ENCODE measurements around the gene AKAP8. TPM values are rescaled to one million over a fixed set of nuclear protein-coding genes. Genes with fewer than 3 reads are reported as not detected.

Gene AKAP8
- total and polyA plus RNA-seq, 2 donors: 18.0 to 25.4 TPM

DNA sequence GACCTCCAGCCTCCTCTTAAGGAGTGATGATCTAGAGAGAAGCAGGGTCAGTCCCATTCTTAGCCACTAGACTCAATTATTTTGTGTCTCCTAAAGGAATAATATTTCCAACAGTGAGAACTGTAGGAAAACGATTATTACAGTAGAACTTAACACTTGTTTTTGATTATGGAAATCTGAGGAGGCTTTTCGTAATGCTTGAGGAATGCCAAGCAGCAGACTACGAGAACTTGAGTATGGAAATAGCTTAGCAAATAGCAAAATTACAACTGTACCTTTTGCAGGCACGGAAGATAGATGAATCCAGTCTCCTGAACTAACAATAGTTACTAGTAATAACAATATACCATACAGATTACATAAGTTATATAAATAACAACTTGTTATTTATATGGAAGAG, 59.5 kb downstream of the AKAP8 start:
- peaks cover 24 to 34% of the 10 kb centered on the region in 2 donors for H3K4me1 ChIP-seq (ENCODE audit: control insufficient read depth in 2 of 2, insufficient read depth in 2 of 2, low read length in 2 of 2)
- H3K9me3 ChIP-seq (ENCODE audit: control insufficient read depth in 2 of 2, insufficient read depth in 1 of 2, low read length in 1 of 2): no peaks in the 10 kb centered on the region
- peaks cover 2 to 3% of the 10 kb centered on the region in 2 donors for H3K36me3 ChIP-seq (ENCODE audit: control insufficient read depth in 2 of 2, insufficient read depth in 2 of 2, low read length in 1 of 2)
- H3K4me3 ChIP-seq (ENCODE audit: low read length in 2 of 2): no peak overlapping the region
- 91% methylated on average over 4 of the region's 4 CpGs for whole genome bisulfite sequencing
- no peak for DNase-seq (ENCODE audit: low read depth in 6 of 9, low spot score in 9 of 9)
- H3K27ac ChIP-seq (ENCODE audit: low read depth in 1 of 2, low read length in 1 of 2): no peak overlapping the region
- H3K27me3 ChIP-seq (ENCODE audit: control insufficient read depth in 2 of 2, insufficient read depth in 1 of 2, low read length in 1 of 2): no peaks in the 10 kb centered on the region

DNA sequence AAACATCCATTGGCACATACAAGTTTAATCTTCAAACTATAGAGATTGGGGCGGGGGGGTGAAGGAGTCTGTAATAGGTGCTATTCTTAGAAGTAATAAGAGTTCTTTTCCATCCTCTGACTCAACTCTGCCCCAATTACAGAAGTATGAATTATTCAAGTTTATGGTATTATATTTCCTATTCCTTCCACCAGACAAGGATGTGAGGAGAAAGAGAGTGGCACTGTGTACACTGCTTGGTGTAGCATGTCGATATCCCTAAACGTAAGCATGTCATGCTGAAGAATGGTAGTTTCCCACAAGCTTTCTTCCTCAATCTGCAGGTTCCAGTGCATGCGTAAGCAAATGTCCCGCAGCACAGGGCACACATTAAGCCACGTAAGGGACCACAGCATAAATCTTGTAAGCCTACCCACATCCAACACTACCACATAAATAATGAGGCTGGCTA, 61.3 kb downstream of the AKAP8 start:
- H3K36me3 ChIP-seq (ENCODE audit: control insufficient read depth in 2 of 2, insufficient read depth in 2 of 2, low read length in 1 of 2): peaks cover 3% of the 10 kb centered on the region in 2 donors
- no peaks in the 10 kb centered on the region for H3K9me3 ChIP-seq (ENCODE audit: control insufficient read depth in 2 of 2, insufficient read depth in 1 of 2, low read length in 1 of 2)
- DNase-seq (ENCODE audit: low read depth in 6 of 9, low spot score in 9 of 9): no peak
- 61% methylated on average over 6 of the region's 6 CpGs for WGBS
- peak overlapping the region; percentile 10 to 46 for H3K27ac ChIP-seq (ENCODE audit: low read depth in 1 of 2, low read length in 1 of 2)
- H3K4me1 ChIP-seq (ENCODE audit: control insufficient read depth in 2 of 2, insufficient read depth in 2 of 2, low read length in 2 of 2): peaks cover 16 to 23% of the 10 kb centered on the region in 2 donors
- no peaks in the 10 kb centered on the region for H3K27me3 ChIP-seq (ENCODE audit: control insufficient read depth in 2 of 2, insufficient read depth in 1 of 2, low read length in 1 of 2)
- H3K4me3 ChIP-seq (ENCODE audit: low read length in 2 of 2): no peak overlapping the region

GRCh38 chr19:15317392-15318071, 62.1 kb downstream of the AKAP8 start:
- no peak overlapping the region for H3K27ac ChIP-seq (ENCODE audit: low read depth in 1 of 2, low read length in 1 of 2)
- no peak for DNase-seq (ENCODE audit: low read depth in 6 of 9, low spot score in 9 of 9)
- no peaks in the 10 kb centered on the region for H3K27me3 ChIP-seq (ENCODE audit: control insufficient read depth in 2 of 2, insufficient read depth in 1 of 2, low read length in 1 of 2)
- no peak overlapping the region for H3K4me3 ChIP-seq (ENCODE audit: low read length in 2 of 2)
- no peaks in the 10 kb centered on the region for H3K9me3 ChIP-seq (ENCODE audit: control insufficient read depth in 2 of 2, insufficient read depth in 1 of 2, low read length in 1 of 2)
- peaks cover 3% of the 10 kb centered on the region in 2 donors for H3K36me3 ChIP-seq (ENCODE audit: control insufficient read depth in 2 of 2, insufficient read depth in 2 of 2, low read length in 1 of 2)
- H3K4me1 ChIP-seq (ENCODE audit: control insufficient read depth in 2 of 2, insufficient read depth in 2 of 2, low read length in 2 of 2): peaks cover 16 to 23% of the 10 kb centered on the region in 2 donors
- 73% methylated on average over 3 of the region's 3 CpGs for WGBS

DNA sequence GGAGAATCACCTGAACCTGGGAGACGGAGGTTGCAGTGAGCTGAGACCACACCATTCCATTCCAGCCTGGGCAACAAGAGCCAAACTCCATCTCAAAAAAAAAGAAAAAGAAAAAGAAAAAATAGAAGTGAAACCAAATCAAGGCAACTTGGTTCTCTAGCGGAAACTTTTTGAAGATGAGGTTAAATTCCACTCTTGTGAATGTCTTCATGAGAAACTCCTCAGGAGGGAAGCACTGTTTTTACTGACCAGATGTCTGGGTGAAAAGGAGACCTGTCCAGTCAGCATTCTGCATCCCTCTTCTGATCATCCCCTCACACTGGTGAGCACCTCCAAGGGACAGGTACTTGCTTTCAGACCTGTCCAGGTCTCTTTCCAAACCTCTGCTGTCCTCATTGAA, 63.1 kb downstream of the AKAP8 start:
- H3K27ac ChIP-seq (ENCODE audit: low read depth in 1 of 2, low read length in 1 of 2): peak overlapping the region in 1 of 2 donors; percentile 7
- H3K36me3 ChIP-seq (ENCODE audit: control insufficient read depth in 2 of 2, insufficient read depth in 2 of 2, low read length in 1 of 2): peaks cover 3% of the 10 kb centered on the region in 2 donors
- no peaks in the 10 kb centered on the region for H3K27me3 ChIP-seq (ENCODE audit: control insufficient read depth in 2 of 2, insufficient read depth in 1 of 2, low read length in 1 of 2)
- no peak overlapping the region for H3K4me3 ChIP-seq (ENCODE audit: low read length in 2 of 2)
- WGBS: 69% methylated on average over 2 of the region's 2 CpGs
- peaks cover 16 to 28% of the 10 kb centered on the region in 2 donors for H3K4me1 ChIP-seq (ENCODE audit: control insufficient read depth in 2 of 2, insufficient read depth in 2 of 2, low read length in 2 of 2)
- no peaks in the 10 kb centered on the region for H3K9me3 ChIP-seq (ENCODE audit: control insufficient read depth in 2 of 2, insufficient read depth in 1 of 2, low read length in 1 of 2)
- no peak for DNase-seq (ENCODE audit: low read depth in 6 of 9, low spot score in 9 of 9)

- H3K4me1 ChIP-seq (ENCODE audit: control insufficient read depth in 2 of 2, insufficient read depth in 2 of 2, low read length in 2 of 2): peaks cover 16 to 38% of the 10 kb centered on the region in 2 donors
- no peaks in the 10 kb centered on the region for H3K9me3 ChIP-seq (ENCODE audit: control insufficient read depth in 2 of 2, insufficient read depth in 1 of 2, low read length in 1 of 2)
- no peak for DNase-seq (ENCODE audit: low read depth in 6 of 9, low spot score in 9 of 9)
- no peaks in the 10 kb centered on the region for H3K27me3 ChIP-seq (ENCODE audit: control insufficient read depth in 2 of 2, insufficient read depth in 1 of 2, low read length in 1 of 2)
- H3K36me3 ChIP-seq (ENCODE audit: control insufficient read depth in 2 of 2, insufficient read depth in 2 of 2, low read length in 1 of 2): peaks cover 3% of the 10 kb centered on the region in 2 donors
- WGBS: 94% methylated on average over 6 of the region's 6 CpGs
- H3K4me3 ChIP-seq (ENCODE audit: low read length in 2 of 2): no peak overlapping the region
- H3K27ac ChIP-seq (ENCODE audit: low read depth in 1 of 2, low read length in 1 of 2): no peak overlapping the region
These were observed 64.5 kb downstream of the AKAP8 start for GRCh38 chr19:15315101-15315500.

DNA sequence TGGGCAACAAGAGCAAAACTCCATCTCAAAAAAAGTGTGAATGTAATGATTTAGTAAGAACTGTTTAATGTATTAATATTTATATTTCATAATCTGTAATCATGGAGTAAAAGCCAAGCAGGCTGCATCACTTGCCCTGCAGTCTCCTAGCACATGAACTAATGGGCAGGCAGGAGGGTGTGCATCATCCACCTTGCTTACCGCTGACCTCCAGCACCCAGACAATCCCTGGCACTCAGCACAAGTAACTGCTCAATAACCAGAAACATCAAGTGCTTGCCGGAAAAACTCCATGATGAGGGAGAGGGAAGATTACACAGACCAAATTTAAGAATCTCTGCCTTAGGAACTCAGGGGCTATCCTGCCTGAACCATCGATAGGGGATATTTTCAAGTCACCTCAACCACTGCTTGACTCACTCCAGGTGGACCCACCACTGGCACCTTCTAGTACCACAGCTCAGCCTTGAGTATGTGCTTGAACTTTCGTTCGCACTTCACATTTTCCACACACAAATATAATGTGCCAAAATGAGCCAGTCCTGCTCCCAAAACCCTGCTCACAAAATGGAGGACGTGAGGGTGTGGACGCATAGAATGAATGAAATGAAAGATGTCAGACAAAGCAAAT, 65.8 kb downstream of the AKAP8 start:
- H3K27ac ChIP-seq (ENCODE audit: low read depth in 1 of 2, low read length in 1 of 2): no peak overlapping the region
- peaks cover 12 to 40% of the 10 kb centered on the region in 2 donors for H3K4me1 ChIP-seq (ENCODE audit: control insufficient read depth in 2 of 2, insufficient read depth in 2 of 2, low read length in 2 of 2)
- no peaks in the 10 kb centered on the region for H3K27me3 ChIP-seq (ENCODE audit: control insufficient read depth in 2 of 2, insufficient read depth in 1 of 2, low read length in 1 of 2)
- no peak overlapping the region for H3K4me3 ChIP-seq (ENCODE audit: low read length in 2 of 2)
- 95% methylated on average over 7 of the region's 7 CpGs for WGBS
- no peaks in the 10 kb centered on the region for H3K9me3 ChIP-seq (ENCODE audit: control insufficient read depth in 2 of 2, insufficient read depth in 1 of 2, low read length in 1 of 2)
- H3K36me3 ChIP-seq (ENCODE audit: control insufficient read depth in 2 of 2, insufficient read depth in 2 of 2, low read length in 1 of 2): peaks cover 2 to 3% of the 10 kb centered on the region in 2 donors
- DNase-seq (ENCODE audit: low read depth in 6 of 9, low spot score in 9 of 9): no peak

- peaks cover 8 to 29% of the 10 kb centered on the region in 2 donors for H3K4me1 ChIP-seq (ENCODE audit: control insufficient read depth in 2 of 2, insufficient read depth in 2 of 2, low read length in 2 of 2)
- no peak overlapping the region for H3K27ac ChIP-seq (ENCODE audit: low read depth in 1 of 2, low read length in 1 of 2)
- no peaks in the 10 kb centered on the region for H3K9me3 ChIP-seq (ENCODE audit: control insufficient read depth in 2 of 2, insufficient read depth in 1 of 2, low read length in 1 of 2)
- peaks cover 0 to 3% of the 10 kb centered on the region in 2 donors for H3K36me3 ChIP-seq (ENCODE audit: control insufficient read depth in 2 of 2, insufficient read depth in 2 of 2, low read length in 1 of 2)
- DNase-seq (ENCODE audit: low read depth in 6 of 9, low spot score in 9 of 9): no peak
- no peaks in the 10 kb centered on the region for H3K27me3 ChIP-seq (ENCODE audit: control insufficient read depth in 2 of 2, insufficient read depth in 1 of 2, low read length in 1 of 2)
- 97% methylated on average over 2 of the region's 2 CpGs for WGBS
- no peak overlapping the region for H3K4me3 ChIP-seq (ENCODE audit: low read length in 2 of 2)
These were observed 72.4 kb downstream of the AKAP8 start for GRCh38 chr19:15307169-15307568.

GRCh38 chr19:15305582-15306334, 73.8 kb downstream of the AKAP8 start:
- Histone ChIP-seq H3K27me3 (ENCODE audit: control insufficient read depth in 2 of 2, insufficient read depth in 1 of 2, low read length in 1 of 2) (no peaks in the 10 kb centered on the region), H3K4me3 (ENCODE audit: low read length in 2 of 2) (no peak overlapping the region), H3K4me1 (ENCODE audit: control insufficient read depth in 2 of 2, insufficient read depth in 2 of 2, low read length in 2 of 2) (peaks cover 8 to 22% of the 10 kb centered on the region in 2 donors), H3K27ac (ENCODE audit: low read depth in 1 of 2, low read length in 1 of 2) (no peak overlapping the region), H3K9me3 (ENCODE audit: control insufficient read depth in 2 of 2, insufficient read depth in 1 of 2, low read length in 1 of 2) (no peaks in the 10 kb centered on the region), H3K36me3 (ENCODE audit: control insufficient read depth in 2 of 2, insufficient read depth in 2 of 2, low read length in 1 of 2) (peaks cover 0 to 3% of the 10 kb centered on the region in 2 donors)
- WGBS: 96% methylated on average over 3 of the region's 3 CpGs
- DNase-seq (ENCODE audit: low read depth in 6 of 9, low spot score in 9 of 9): no peak

Measured in thymus (tissue), 11 donors.